HG02970 (cell line): ENCODE results near the gene FBXO15.

ENCODE experiments used
- ATAC-seq: cut with Tn5 transposase; IDR thresholded peaks from one replicate; pipeline ENCODE4 v1.9.1; 2021; ENCODE audit warnings: mild to moderate bottlenecking, moderate library complexity, moderate number of reproducible peaks; ENCODE audit not compliant: unreplicated experiment, low FRiP score

The FBXO15 gene

GRCh38 chr18:74066018-74066417 is 81.6 kb downstream of the FBXO15 start:
- ATAC-seq, result no peak

DNA sequence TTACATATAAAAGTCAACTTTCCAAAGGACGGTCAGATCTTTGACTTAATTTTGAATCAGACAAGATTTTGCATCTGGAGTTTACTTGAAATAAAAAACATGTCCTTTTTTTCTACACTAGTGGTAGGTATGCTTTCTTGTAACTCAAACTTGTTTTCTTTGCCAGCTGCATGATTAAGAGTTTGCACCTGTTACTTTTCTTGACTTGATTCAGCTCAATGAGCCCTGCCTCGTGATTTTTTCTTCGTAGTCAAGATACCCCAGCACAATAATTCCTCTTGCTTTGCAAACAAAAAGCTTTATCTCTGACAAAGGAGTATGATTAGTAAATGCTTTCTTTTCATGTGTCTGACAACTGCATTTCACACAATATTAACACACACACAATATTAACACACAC is 82.3 kb downstream of the FBXO15 start:
- ATAC-seq, result no peak

- ATAC-seq, result no peak
Observed at GRCh38 chr18:74064510-74064909, 83.1 kb downstream of the FBXO15 start.

GRCh38 chr18:74063557-74063956 is 84.1 kb downstream of the FBXO15 start:
- ATAC-seq, result no peak

- peak; percentile 55 for ATAC-seq
Observed at GRCh38 chr18:74063023-74063422, 84.6 kb downstream of the FBXO15 start.

DNA sequence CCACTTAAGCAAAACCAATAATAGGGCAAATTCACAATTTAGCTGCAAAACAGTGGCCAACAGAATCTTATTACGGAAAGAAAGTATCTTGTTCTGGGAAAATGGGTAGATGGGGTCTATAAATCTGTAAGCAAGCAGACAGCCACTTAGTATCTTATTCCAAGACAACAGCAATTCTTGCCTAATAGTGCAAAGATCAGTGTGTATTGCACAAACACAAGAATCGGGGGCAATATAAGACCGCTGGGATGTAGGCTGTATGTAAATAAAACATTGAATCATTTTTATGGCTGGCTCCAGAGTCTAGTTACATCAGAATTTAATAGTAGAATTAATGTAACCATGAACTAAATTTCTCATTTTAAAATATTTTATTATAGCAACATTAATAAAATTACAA is 85.6 kb downstream of the FBXO15 start:
- ATAC-seq, result no peak

- no peak for ATAC-seq
Observed at GRCh38 chr18:74060579-74060978, 87.1 kb downstream of the FBXO15 start.

GRCh38 chr18:74050807-74051206 is 96.8 kb downstream of the FBXO15 start:
- ATAC-seq, result no peak

DNA sequence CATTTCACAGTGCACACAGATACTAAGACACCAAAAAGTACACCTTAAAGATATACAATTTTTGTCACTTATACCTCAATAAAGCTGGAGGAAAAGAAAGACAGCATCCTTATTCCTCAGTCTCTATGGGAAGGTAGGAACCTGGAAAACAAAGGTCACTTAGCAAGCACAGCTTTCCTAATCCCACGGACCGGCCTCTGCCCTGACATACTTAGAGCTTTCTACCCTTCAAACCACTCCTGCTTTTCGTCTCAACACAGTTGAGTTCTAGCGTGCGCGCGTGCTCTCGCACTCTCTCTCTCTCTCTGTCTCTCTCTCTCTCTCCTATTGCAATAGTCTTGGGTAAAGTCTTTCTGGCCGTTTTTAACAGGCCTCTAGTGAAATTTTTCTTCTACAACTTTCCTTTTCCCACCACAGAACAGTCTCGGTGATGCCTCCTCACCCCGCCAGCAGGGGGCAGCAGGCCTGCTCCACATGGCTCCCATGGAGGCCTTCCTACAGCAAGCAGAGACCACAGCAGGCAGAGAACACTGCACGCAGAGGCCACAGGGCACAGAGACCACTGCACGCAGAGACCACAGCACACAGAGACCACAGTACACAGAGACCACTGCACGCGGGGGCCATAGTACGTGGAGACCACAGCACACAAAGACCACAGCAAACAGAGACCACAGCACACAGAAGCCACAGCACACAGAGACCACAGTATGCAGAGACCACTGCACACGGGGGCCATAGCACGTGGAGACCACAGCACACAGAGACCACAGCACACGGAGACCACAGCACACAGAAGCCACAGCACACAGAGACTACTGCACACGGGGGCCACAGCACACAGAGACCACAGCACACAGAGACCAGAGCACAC is 106.9 kb downstream of the FBXO15 start:
- peak; percentile 62 for ATAC-seq

- ATAC-seq, result no peak
Observed at GRCh38 chr18:74040008-74040407, 107.6 kb downstream of the FBXO15 start.

GRCh38 chr18:74029161-74029560 is 118.5 kb downstream of the FBXO15 start:
- no peak for ATAC-seq
